Spleen (tissue), 7 donors: ENCODE data around the gene KRTAP12-1.

Source experiments
- POLR2AphosphoS5 ChIP-seq, 3 donors: sonication (generic); formaldehyde crosslinking; IDR thresholded peaks; one replicate each; pipeline ENCODE4 v1.5.1; 2017; ENCODE audit warnings: antibody characterized with exemption in 3 of 3
- TF ChIP-seq, protein P1 (sequence below), 11 experiments: fragments of 200-600 bp in 7 of 11; fragments of 450-650 bp in 4 of 11; sonication (generic) in 4 of 11; IDR thresholded peaks in 8 of 11; conservative IDR thresholded peaks in 3 of 11; 1 replicate in 7 of 11; 2 replicates in 4 of 11; pipeline versions ENCODE4 v1.4.0 to v1.8.0; 2016 to 2021; ENCODE audit warnings: antibody characterized with exemption in 11 of 11, inconsistent platforms in 4 of 11, mild to moderate bottlenecking in 1 of 11
- donor health status: DM: no; HTN: no; CAD: no; lungs with moderate emphysema.
- donor health status: DM: no; HTN: no; CAD: no.
- donor health status: DM: no; HTN: no; CAD: no.

DNA sequence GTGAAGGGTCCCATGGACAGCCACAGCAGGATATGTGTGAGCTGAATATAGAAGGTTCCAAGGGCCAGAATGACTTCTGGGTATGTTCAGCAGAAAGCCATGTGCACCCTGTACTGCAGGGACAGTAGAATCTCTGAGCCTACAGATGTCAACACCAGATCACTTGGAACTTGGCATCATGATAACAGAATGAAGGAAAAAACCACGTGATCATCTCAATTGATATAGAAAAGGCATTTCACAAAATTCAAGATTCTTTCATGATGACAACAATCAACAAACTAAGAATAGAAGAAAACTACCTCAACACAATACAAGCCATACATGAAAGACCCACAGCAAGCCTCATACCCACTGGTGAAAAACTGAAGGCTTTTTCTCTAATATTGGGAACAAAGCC, 14.4 kb downstream of the KRTAP12-1 start:
- TF ChIP-seq, protein P1, sequence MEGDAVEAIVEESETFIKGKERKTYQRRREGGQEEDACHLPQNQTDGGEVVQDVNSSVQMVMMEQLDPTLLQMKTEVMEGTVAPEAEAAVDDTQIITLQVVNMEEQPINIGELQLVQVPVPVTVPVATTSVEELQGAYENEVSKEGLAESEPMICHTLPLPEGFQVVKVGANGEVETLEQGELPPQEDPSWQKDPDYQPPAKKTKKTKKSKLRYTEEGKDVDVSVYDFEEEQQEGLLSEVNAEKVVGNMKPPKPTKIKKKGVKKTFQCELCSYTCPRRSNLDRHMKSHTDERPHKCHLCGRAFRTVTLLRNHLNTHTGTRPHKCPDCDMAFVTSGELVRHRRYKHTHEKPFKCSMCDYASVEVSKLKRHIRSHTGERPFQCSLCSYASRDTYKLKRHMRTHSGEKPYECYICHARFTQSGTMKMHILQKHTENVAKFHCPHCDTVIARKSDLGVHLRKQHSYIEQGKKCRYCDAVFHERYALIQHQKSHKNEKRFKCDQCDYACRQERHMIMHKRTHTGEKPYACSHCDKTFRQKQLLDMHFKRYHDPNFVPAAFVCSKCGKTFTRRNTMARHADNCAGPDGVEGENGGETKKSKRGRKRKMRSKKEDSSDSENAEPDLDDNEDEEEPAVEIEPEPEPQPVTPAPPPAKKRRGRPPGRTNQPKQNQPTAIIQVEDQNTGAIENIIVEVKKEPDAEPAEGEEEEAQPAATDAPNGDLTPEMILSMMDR (IDR thresholded peaks at IDR 0.05 in 8 of 11, conservative IDR thresholded peaks at IDR 0.05 in 3 of 11), result no peak
- TF ChIP-seq POLR2AphosphoS5 (IDR thresholded peaks at IDR 0.05), result no peak
